Measurements from ENCODE around the gene SOCS4. TPM values are rescaled to one million over a fixed set of nuclear protein-coding genes. Genes with fewer than 3 reads are reported as not detected.
"Not testable (repeated sequence)": the region's sequence is repeated elsewhere in the genome, so short reads cannot be mapped to it uniquely, and the experiment has no call there.

SOCS4 gene
- 7.7 and 9.8 TPM in 2 replicates for total RNA-seq (2014; rRNA removed; shearing (Covaris generic))

- Histone ChIP-seq H3K27me3 (ENCODE audit: control insufficient read depth, insufficient read depth, low read length) (no peaks in the 10 kb centered on the region), H3K4me3 (ENCODE audit: insufficient read depth, low read depth, low read length) (peak within 1 kb of the TSS; percentile 88), H3K36me3 (replicated peaks; ENCODE audit: control insufficient read depth, insufficient read depth, low read length) (0 out of 2 replicates have a peak, but pooled peaks cover 1% of the 10 kb centered on the region)
- peak; percentile 93 for DNase-seq
These were observed at the start of gene SOCS4, which contains the start of gene WDHD1 for GRCh38 chr14:55026793-55027561. TSS of gene SOCS4 (plus strand) at chr14:55027236. CDS start at chr14:55043042, 15,806 bp downstream. TSS of gene WDHD1 (minus strand) at chr14:55027099. CDS start at chr14:55026787, 312 bp downstream.

GRCh38 chr14:54979039-54979438 is 48.0 kb upstream of the SOCS4 start:
- H3K4me3 ChIP-seq (ENCODE audit: insufficient read depth, low read depth, low read length): no peak overlapping the region
- DNase-seq: no peak
- H3K36me3 ChIP-seq (replicated peaks; ENCODE audit: control insufficient read depth, insufficient read depth, low read length): peaks cover 9% of the 10 kb centered on the region
- H3K27me3 ChIP-seq (ENCODE audit: control insufficient read depth, insufficient read depth, low read length): no peaks in the 10 kb centered on the region

GRCh38 chr14:54981698-54982097 is 45.3 kb upstream of the SOCS4 start:
- Histone ChIP-seq H3K4me3 (ENCODE audit: insufficient read depth, low read depth, low read length) (no peak overlapping the region), H3K36me3 (replicated peaks; ENCODE audit: control insufficient read depth, insufficient read depth, low read length) (peaks cover 16% of the 10 kb centered on the region), H3K27me3 (ENCODE audit: control insufficient read depth, insufficient read depth, low read length) (no peaks in the 10 kb centered on the region)
- DNase-seq: no peak

GRCh38 chr14:54985156-54985555 is 41.9 kb upstream of the SOCS4 start:
- H3K36me3 ChIP-seq (replicated peaks; ENCODE audit: control insufficient read depth, insufficient read depth, low read length): peaks cover 21% of the 10 kb centered on the region
- no peaks in the 10 kb centered on the region for H3K27me3 ChIP-seq (ENCODE audit: control insufficient read depth, insufficient read depth, low read length)

GRCh38 chr14:55000381-55000780 is 26.7 kb upstream of the SOCS4 start:
- peaks cover 20% of the 10 kb centered on the region for H3K36me3 ChIP-seq (replicated peaks; ENCODE audit: control insufficient read depth, insufficient read depth, low read length)
- DNase-seq: no peak
- H3K27me3 ChIP-seq (ENCODE audit: control insufficient read depth, insufficient read depth, low read length): no peaks in the 10 kb centered on the region

More at GRCh38 chr14:54985156-54985555, 41.9 kb upstream of the SOCS4 start:
- DNase-seq: no peak
- no peak overlapping the region for H3K4me3 ChIP-seq (ENCODE audit: insufficient read depth, low read depth, low read length)

GRCh38 chr14:55005071-55005470 is 22.0 kb upstream of the SOCS4 start:
- no peak for DNase-seq
- Histone ChIP-seq H3K27me3 (ENCODE audit: control insufficient read depth, insufficient read depth, low read length) (no peaks in the 10 kb centered on the region), H3K4me3 (ENCODE audit: insufficient read depth, low read depth, low read length) (no peak overlapping the region), H3K36me3 (replicated peaks; ENCODE audit: control insufficient read depth, insufficient read depth, low read length) (peaks cover 20% of the 10 kb centered on the region)

More at GRCh38 chr14:55000381-55000780, 26.7 kb upstream of the SOCS4 start:
- no peak overlapping the region for H3K4me3 ChIP-seq (ENCODE audit: insufficient read depth, low read depth, low read length)

GRCh38 chr14:55015006-55015405 is 12.0 kb upstream of the SOCS4 start:
- H3K4me3 ChIP-seq (ENCODE audit: insufficient read depth, low read depth, low read length): no peak overlapping the region
- H3K27me3 ChIP-seq (ENCODE audit: control insufficient read depth, insufficient read depth, low read length): no peaks in the 10 kb centered on the region
- DNase-seq: no peak
- H3K36me3 ChIP-seq (replicated peaks; ENCODE audit: control insufficient read depth, insufficient read depth, low read length): peaks cover 4% of the 10 kb centered on the region

GRCh38 chr14:55019968-55020554 is 7.0 kb upstream of the SOCS4 start:
- no peak for DNase-seq
- H3K4me3 ChIP-seq (ENCODE audit: insufficient read depth, low read depth, low read length): no peak overlapping the region
- H3K36me3 ChIP-seq (replicated peaks; ENCODE audit: control insufficient read depth, insufficient read depth, low read length): peaks cover 3% of the 10 kb centered on the region; the same call in 1 of the 2 replicates
- no peaks in the 10 kb centered on the region for H3K27me3 ChIP-seq (ENCODE audit: control insufficient read depth, insufficient read depth, low read length)

- DNase-seq; H3K4me3 ChIP-seq (ENCODE audit: insufficient read depth, low read depth, low read length); H3K36me3 ChIP-seq (replicated peaks; ENCODE audit: control insufficient read depth, insufficient read depth, low read length); H3K27me3 ChIP-seq (ENCODE audit: control insufficient read depth, insufficient read depth, low read length): not testable (repeated sequence)
These were observed 2.7 kb upstream of the SOCS4 start for GRCh38 chr14:55024365-55024764.

- Histone ChIP-seq H3K36me3 (replicated peaks; ENCODE audit: control insufficient read depth, insufficient read depth, low read length) (peaks cover 1% of the 10 kb centered on the region; the same call in 1 of the 2 replicates), H3K4me3 (ENCODE audit: insufficient read depth, low read depth, low read length) (peak overlapping the region; percentile 88), H3K27me3 (ENCODE audit: control insufficient read depth, insufficient read depth, low read length) (no peaks in the 10 kb centered on the region)
- DNase-seq: no peak
These were observed 1.1 kb upstream of the SOCS4 start for GRCh38 chr14:55025948-55026347.

- DNase-seq: no peak
- no peaks in the 10 kb centered on the region for H3K27me3 ChIP-seq (ENCODE audit: control insufficient read depth, insufficient read depth, low read length)
- H3K36me3 ChIP-seq (replicated peaks; ENCODE audit: control insufficient read depth, insufficient read depth, low read length): peaks cover 1% of the 10 kb centered on the region; the same call in 1 of the 2 replicates
- peak overlapping the region; percentile 88 for H3K4me3 ChIP-seq (ENCODE audit: insufficient read depth, low read depth, low read length)
These were observed 619 bp upstream of the SOCS4 start for GRCh38 chr14:55026441-55026792.

GRCh38 chr14:55028066-55028465 is 1.0 kb downstream of the SOCS4 start:
- 0 out of 2 replicates have a peak, but pooled peaks cover 1% of the 10 kb centered on the region for H3K36me3 ChIP-seq (replicated peaks; ENCODE audit: control insufficient read depth, insufficient read depth, low read length)
- H3K4me3 ChIP-seq (ENCODE audit: insufficient read depth, low read depth, low read length): peak overlapping the region; percentile 88
- no peaks in the 10 kb centered on the region for H3K27me3 ChIP-seq (ENCODE audit: control insufficient read depth, insufficient read depth, low read length)
- DNase-seq: no peak

- H3K4me3 ChIP-seq (ENCODE audit: insufficient read depth, low read depth, low read length): peak overlapping the region; percentile 88; the same call in 1 of the 2 replicates
- no peaks in the 10 kb centered on the region for H3K27me3 ChIP-seq (ENCODE audit: control insufficient read depth, insufficient read depth, low read length)
- no peak for DNase-seq
- H3K36me3 ChIP-seq (replicated peaks; ENCODE audit: control insufficient read depth, insufficient read depth, low read length): no peaks in the 10 kb centered on the region
These were observed 1.4 kb downstream of the SOCS4 start for GRCh38 chr14:55028476-55028875.

GRCh38 chr14:55031190-55031589 is 4.2 kb downstream of the SOCS4 start:
- no peak for DNase-seq
- Histone ChIP-seq H3K4me3 (ENCODE audit: insufficient read depth, low read depth, low read length) (no peak overlapping the region), H3K27me3 (ENCODE audit: control insufficient read depth, insufficient read depth, low read length) (no peaks in the 10 kb centered on the region), H3K36me3 (replicated peaks; ENCODE audit: control insufficient read depth, insufficient read depth, low read length) (peaks cover 2% of the 10 kb centered on the region; the same call in 1 of the 2 replicates)

- not testable (repeated sequence) for H3K4me3 ChIP-seq (ENCODE audit: insufficient read depth, low read depth, low read length); H3K27me3 ChIP-seq (ENCODE audit: control insufficient read depth, insufficient read depth, low read length); H3K36me3 ChIP-seq (replicated peaks; ENCODE audit: control insufficient read depth, insufficient read depth, low read length)
These were observed 11.0 kb downstream of the SOCS4 start for GRCh38 chr14:55037995-55038394.

More at GRCh38 chr14:55037995-55038394, 11.0 kb downstream of the SOCS4 start:
- DNase-seq: not testable (repeated sequence)
